ENCODE data around the gene IDUA.

Gene IDUA

DNA sequence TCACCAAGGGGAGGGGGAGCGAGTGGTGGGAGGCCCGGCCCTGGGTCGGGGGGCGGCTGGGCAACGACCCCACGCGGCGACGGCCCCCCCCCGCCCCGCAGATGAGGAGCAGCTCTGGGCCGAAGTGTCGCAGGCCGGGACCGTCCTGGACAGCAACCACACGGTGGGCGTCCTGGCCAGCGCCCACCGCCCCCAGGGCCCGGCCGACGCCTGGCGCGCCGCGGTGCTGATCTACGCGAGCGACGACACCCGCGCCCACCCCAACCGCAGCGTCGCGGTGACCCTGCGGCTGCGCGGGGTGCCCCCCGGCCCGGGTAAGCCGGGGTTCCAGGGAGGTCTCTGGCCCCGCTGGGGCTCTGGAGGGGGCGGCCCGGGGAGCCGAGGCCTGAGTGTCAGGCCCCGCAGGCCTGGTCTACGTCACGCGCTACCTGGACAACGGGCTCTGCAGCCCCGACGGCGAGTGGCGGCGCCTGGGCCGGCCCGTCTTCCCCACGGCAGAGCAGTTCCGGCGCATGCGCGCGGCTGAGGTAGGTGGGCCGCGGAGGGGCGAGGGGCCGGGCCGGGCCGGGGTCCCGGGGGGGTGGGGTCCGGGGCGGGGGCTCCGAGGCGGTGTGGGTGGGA, 15.9 kb downstream of the IDUA start:
- no peak for DNase-seq

DNA sequence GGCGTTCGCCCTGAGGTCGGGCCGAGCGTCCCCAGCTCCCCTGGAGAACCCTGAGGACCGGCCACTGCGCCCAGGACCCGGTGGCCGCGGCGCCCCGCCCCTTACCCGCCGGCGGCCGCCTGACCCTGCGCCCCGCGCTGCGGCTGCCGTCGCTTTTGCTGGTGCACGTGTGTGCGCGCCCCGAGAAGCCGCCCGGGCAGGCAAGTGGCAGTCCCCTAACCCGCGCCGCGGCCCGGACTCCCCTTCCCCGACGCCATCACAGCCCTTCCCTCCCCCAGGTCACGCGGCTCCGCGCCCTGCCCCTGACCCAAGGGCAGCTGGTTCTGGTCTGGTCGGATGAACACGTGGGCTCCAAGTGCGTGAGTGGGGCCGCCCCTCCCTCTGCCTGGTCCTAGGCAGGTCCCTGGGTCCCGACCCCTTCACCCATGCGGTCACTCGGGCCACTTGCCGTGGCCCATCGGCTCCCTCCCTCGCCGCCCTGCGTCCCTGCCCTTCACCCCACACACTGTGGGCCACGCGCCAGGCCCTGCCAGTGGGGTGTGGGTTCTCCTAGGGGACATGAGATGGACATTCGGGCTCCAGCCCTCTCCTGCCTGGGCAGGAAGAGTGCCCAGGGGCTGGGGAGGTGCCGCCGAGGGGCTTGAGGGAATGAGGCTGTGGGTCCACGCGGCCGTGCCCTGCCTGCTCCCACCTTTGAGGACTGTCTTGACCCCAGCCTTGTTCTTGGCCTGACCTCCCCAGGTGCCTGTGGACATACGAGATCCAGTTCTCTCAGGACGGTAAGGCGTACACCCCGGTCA, 16.6 kb downstream of the IDUA start:
- DNase-seq, result no peak

GRCh38 chr4:1004071-1004418, 17.2 kb downstream of the IDUA start:
- DNase-seq, result no peak

GRCh38 chr4:1004557-1005485, 18.0 kb downstream of the IDUA start:
- DNase-seq, result no peak

- DNase-seq, result no peak
Observed at GRCh38 chr4:1006856-1007255, 20.0 kb downstream of the IDUA start.

- DNase-seq, result no peak
Observed at GRCh38 chr4:1008840-1009541, 22.1 kb downstream of the IDUA start.

DNA sequence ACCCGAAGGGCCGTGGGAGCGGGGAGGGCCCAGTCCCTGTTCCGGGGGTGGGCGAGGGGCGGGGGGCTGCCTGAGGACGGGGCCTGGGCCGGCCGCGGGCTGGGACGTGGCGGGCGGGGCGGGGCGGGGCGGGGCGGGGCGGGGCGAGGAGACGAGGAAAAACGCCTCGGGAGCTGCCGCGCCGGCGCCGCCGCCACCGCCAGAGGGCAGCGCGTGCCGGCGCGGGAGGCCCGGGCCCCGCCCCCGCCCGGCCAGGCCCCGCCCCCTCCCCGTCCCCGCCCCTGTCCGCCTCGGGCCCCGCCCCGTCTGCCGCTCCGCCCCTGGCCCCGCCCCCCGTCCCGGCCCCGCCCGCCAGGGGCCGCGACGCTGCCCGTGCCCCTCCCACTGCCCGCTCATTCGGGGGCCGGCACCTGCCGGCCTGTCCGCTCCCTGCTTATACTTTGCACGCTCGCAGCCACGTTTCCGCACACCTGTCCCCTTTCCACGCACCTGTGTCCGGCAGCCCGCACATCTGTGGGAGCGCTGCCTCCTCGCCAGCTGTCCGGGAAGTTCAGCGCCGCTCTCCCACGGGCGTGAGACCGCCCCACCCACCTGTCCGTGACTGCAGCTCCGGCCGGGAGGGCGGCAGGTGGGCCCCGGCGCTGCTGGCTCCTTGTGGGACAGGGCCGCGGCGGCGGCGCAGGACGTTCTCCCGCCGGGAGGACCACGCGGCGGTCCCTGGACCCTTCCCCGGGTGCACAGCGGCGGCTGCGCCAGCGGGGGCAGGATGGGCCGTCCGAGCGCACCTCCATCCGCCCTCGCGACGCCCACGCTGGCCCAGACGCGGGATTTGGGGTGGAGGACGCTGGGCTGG, 22.9 kb downstream of the IDUA start:
- no peak for DNase-seq

- DNase-seq, result no peak
Observed at GRCh38 chr4:1010395-1011021, 23.7 kb downstream of the IDUA start.

DNA sequence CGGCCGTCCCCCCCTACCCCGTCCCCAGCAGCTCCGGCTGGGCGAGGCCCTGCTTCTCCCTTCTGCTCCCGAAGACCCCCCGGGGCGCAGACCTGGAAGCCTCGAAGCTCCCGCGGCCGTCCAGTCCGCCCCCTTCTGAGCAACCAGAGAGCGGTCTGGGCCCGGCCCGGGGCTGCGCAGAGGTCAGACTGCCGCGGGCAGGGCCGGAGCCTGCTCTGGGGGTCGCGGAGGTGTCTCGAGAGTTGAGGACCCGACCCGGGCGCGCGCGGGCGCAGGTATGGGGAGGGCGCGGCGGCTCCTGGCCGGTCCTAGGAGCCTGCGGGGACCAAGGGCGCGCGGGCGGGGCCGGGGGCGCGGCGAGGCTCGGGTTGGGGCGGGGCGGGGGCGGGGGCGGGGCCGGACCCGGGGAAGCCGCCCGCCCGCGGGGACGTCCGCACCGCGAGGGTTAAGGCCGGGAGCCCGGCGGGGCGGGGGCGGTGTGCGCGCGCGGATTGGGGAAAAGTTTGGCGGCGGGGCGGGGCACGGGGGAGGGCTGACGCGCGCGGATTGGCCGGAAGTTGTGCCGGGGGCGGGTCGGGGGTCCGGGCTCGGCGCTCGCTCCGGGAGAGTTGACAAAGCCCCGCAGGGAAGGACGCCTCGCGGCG, 24.3 kb downstream of the IDUA start, which contains the start of gene FGFRL1:
Gene FGFRL1, plus strand, starts transcription at position 605 of the 644 bp plus-strand sequence. CDS start 860 bp downstream, outside the sequence.
- no peak for DNase-seq

GRCh38 chr4:1011666-1012033, 24.8 kb downstream of the IDUA start:
- no peak for DNase-seq

- DNase-seq, result no peak
Observed at GRCh38 chr4:1012034-1012739, 25.3 kb downstream of the IDUA start.

DNA sequence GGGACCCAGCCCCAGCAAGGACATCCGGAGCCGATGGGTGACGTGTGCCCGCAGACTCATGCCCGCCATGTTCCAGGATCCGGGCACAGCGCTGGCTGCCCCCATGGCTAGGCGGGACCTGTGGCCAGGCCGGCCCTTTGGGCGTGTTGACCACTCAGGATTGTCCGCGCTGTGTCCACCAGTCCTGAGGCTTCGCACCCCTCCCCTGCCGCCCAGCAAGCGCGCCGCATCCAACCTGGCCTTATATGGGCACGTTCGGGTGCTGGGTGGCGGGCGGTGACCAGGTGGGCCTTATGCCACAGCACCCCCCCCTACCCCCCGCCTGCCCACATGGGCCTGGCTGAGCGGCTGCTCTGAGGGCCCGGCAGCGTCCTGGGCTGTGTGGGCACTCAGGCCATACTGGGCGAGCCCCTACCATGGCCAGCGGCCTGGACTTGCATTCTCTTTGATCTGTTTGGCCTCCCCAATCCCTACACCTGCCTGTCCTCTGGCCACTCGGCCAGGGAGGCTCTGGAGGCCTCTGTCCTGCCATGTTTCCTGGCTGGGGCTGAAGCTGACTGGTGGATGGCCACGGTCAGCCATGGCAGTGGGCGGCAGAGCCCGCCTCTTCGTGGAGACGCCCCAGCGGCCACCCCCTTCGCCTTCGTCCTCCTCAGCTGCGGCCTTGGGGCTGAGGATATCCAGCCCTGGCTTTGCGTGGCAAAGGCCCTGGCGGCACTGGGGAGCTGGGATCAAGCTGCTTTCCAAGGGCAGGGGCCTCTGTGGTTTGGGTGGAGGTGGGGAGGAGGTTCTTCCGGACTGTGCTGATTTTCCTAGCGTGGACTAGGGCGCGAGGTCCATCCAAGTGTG, 26.6 kb downstream of the IDUA start:
- DNase-seq, result no peak

- no peak for DNase-seq
Observed at GRCh38 chr4:1014291-1015167, 27.7 kb downstream of the IDUA start.

- no peak for DNase-seq
Observed at GRCh38 chr4:1015179-1015578, 28.3 kb downstream of the IDUA start.

GRCh38 chr4:1015746-1016145, 28.9 kb downstream of the IDUA start:
- DNase-seq, result no peak

DNA sequence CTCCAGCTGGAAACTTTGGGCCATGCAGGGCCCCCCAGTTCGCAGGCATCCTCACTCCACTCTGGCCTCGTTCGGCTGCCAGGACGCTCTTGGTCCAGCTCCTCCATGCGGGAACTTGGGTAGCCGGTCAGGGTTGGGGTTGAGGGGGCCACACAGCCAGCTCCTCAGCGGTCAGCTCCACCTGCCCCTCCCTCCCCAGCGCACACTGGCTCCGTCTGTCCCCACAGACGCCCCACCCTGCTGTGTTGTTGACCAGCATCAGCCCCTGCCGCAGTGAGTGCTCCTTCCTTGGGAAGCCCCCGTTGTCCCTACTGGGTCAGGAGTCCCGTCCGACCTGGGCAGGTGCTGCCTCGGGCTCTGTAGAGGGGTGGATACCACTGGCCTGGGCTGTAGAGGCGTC, 30.4 kb downstream of the IDUA start:
- no peak for DNase-seq

DNA sequence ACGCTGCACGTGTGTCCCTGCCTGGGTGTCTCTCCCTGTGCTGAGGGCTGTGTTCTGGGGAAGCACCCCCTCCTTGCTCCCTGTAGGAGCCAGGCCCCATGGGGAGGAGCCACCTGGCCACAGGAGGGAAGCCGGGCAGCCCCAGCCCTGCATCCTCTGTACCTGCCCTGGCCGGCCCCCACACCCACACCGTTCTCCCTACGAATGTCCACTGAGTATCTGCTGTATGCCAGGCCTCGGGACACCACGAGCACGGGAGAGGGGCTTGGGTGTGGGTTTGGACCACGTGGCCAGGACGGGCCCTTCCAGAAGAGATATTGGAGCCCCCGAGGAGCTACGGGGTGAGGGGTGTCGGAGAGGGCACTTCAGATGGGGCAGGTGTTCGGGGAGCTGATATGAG, 30.9 kb downstream of the IDUA start:
- no peak for DNase-seq

All from cortex of kidney (tissue), 1 donor.